Activated naive CD4-positive, alpha-beta T cell treated with anti-CD3 and anti-CD28 coated beads, Interleukin-2, amount 50 U/mL, for 72 hours (primary cell): ENCODE results near the gene WDR12. TPM values are rescaled to one million over a fixed set of nuclear protein-coding genes. Genes with fewer than 3 reads are reported as not detected.
"Not testable (repeated sequence)": the region's sequence is repeated elsewhere in the genome, so short reads cannot be mapped to it uniquely, and the experiment has no call there.

Source experiments
- ATAC-seq, 2 donors: fragments of 150-1000 bp; cut with Tn5 transposase; 2 replicates each; pipeline ENCODE4 v1.10.0; 2021; ENCODE audit warnings: mild to moderate bottlenecking in 2 of 2, moderate library complexity in 2 of 2
- DNase-seq, 2 donors: peaks; one replicate each; pipeline ENCODE4 v3.0.0; 2021 to 2022; ENCODE audit warnings: low spot score in 2 of 2
- H3K27ac Mint-ChIP-seq, 2 donors: one replicate each; pipeline ENCODE4 v1.8.0; 2022; ENCODE audit warnings: mild to moderate bottlenecking in 2 of 2, mixed read lengths in 2 of 2
- H3K36me3 Mint-ChIP-seq, 2 donors: one replicate each; pipeline ENCODE4 v1.8.0; 2022; ENCODE audit warnings: mixed read lengths in 2 of 2
- H3K9me3 Mint-ChIP-seq, 2 donors: one replicate each; pipeline ENCODE4 v1.8.0; 2022; ENCODE audit warnings: mixed read lengths in 2 of 2
- total RNA-seq, 2 donors: library from RNA; stranded (reverse); gene quantifications; one replicate each; pipeline ENCODE4 v1.2.3, GENCODE V29; 2022

The WDR12 gene
- total RNA-seq = 100 to 1,000 TPM in 1 of 2 donors, 10 to 100 TPM in 1; 82.5 to 101 TPM

- ATAC-seq (peak; percentile 89 to 90), DNase-seq (peak; percentile 87 to 89)
- Mint-ChIP-seq H3K9me3 (no peaks in the 10 kb centered on the region), H3K27ac (peak within 1 kb of the TSS; percentile 92 to 97), H3K36me3 (peaks cover 5 to 11% of the 10 kb centered on the region in 2 donors)
Measured at GRCh38 chr2:202911512-202912341, at the start of gene WDR12, which contains the start of gene CARF. TSS of gene WDR12 (minus strand) at chr2:202911673. CDS start at chr2:202911476, 197 bp downstream. TSS of gene CARF (plus strand) at chr2:202912275. CDS start at chr2:202941903, 29,628 bp downstream.

GRCh38 chr2:202960524-202960923 is 49.1 kb upstream of the WDR12 start:
- Mint-ChIP-seq H3K27ac (no peak overlapping the region), H3K36me3 (peaks cover 0 to 6% of the 10 kb centered on the region in 2 donors), H3K9me3 (no peaks in the 10 kb centered on the region)
- DNase-seq (no peak), ATAC-seq (no peak)

- peaks cover 11 to 12% of the 10 kb centered on the region in 2 donors for H3K36me3 Mint-ChIP-seq
- peaks cover 0 to 5% of the 10 kb centered on the region in 2 donors for H3K9me3 Mint-ChIP-seq
- H3K27ac Mint-ChIP-seq = no peak overlapping the region
- ATAC-seq = no peak
- no peak for DNase-seq
Measured at GRCh38 chr2:202950592-202950991, 39.1 kb upstream of the WDR12 start.

GRCh38 chr2:202949333-202949732 is 37.9 kb upstream of the WDR12 start:
- not testable (repeated sequence) for H3K27ac Mint-ChIP-seq, ATAC-seq, H3K9me3 Mint-ChIP-seq, DNase-seq
- H3K36me3 Mint-ChIP-seq = peaks cover 21% of the 10 kb centered on the region in 2 donors

- H3K27ac Mint-ChIP-seq = no peak overlapping the region
- ATAC-seq = no peak
- DNase-seq = no peak
- H3K36me3 Mint-ChIP-seq = peaks cover 21 to 22% of the 10 kb centered on the region in 2 donors
- H3K9me3 Mint-ChIP-seq = peaks cover 0 to 9% of the 10 kb centered on the region in 2 donors
Measured at GRCh38 chr2:202945497-202945896, 34.0 kb upstream of the WDR12 start.

- H3K36me3 Mint-ChIP-seq = peaks cover 21 to 22% of the 10 kb centered on the region in 2 donors
- ATAC-seq = no peak
- H3K27ac Mint-ChIP-seq = no peak overlapping the region
- DNase-seq = no peak
- peaks cover 0 to 9% of the 10 kb centered on the region in 2 donors for H3K9me3 Mint-ChIP-seq
Measured at GRCh38 chr2:202944816-202945215, 33.3 kb upstream of the WDR12 start.

GRCh38 chr2:202944408-202944807 is 32.9 kb upstream of the WDR12 start:
- ATAC-seq = no peak
- H3K36me3 Mint-ChIP-seq = peaks cover 21 to 22% of the 10 kb centered on the region in 2 donors
- H3K27ac Mint-ChIP-seq = no peak overlapping the region
- peaks cover 0 to 9% of the 10 kb centered on the region in 2 donors for H3K9me3 Mint-ChIP-seq
- DNase-seq = no peak

GRCh38 chr2:202941771-202942170 is 30.3 kb upstream of the WDR12 start:
- peaks cover 0 to 5% of the 10 kb centered on the region in 2 donors for H3K9me3 Mint-ChIP-seq
- DNase-seq (no peak), ATAC-seq (no peak)
- no peak overlapping the region for H3K27ac Mint-ChIP-seq
- peaks cover 22 to 26% of the 10 kb centered on the region in 2 donors for H3K36me3 Mint-ChIP-seq

GRCh38 chr2:202938960-202939359 is 27.5 kb upstream of the WDR12 start:
- no peaks in the 10 kb centered on the region for H3K9me3 Mint-ChIP-seq
- peaks cover 0 to 6% of the 10 kb centered on the region in 2 donors for H3K36me3 Mint-ChIP-seq
- no peak for ATAC-seq
- DNase-seq = no peak
- H3K27ac Mint-ChIP-seq = no peak overlapping the region

- no peaks in the 10 kb centered on the region for H3K9me3 Mint-ChIP-seq
- H3K27ac Mint-ChIP-seq = no peak overlapping the region
- ATAC-seq = no peak
- H3K36me3 Mint-ChIP-seq = peaks cover 8 to 13% of the 10 kb centered on the region in 2 donors
- DNase-seq = no peak
Measured at GRCh38 chr2:202934456-202934855, 23.0 kb upstream of the WDR12 start.

- Mint-ChIP-seq H3K36me3 (peaks cover 8 to 11% of the 10 kb centered on the region in 2 donors), H3K9me3 (no peaks in the 10 kb centered on the region), H3K27ac (no peak overlapping the region)
- DNase-seq (no peak), ATAC-seq (no peak)
Measured at GRCh38 chr2:202933958-202934357, 22.5 kb upstream of the WDR12 start.

- ATAC-seq = no peak
- Mint-ChIP-seq H3K36me3 (peaks cover 7 to 8% of the 10 kb centered on the region in 2 donors), H3K27ac (no peak overlapping the region), H3K9me3 (no peaks in the 10 kb centered on the region)
- DNase-seq = no peak
Measured at GRCh38 chr2:202933139-202933510, 21.7 kb upstream of the WDR12 start.

GRCh38 chr2:202932425-202933138 is 21.1 kb upstream of the WDR12 start:
- Mint-ChIP-seq H3K27ac (no peak overlapping the region), H3K36me3 (peaks cover 7 to 8% of the 10 kb centered on the region in 2 donors), H3K9me3 (no peaks in the 10 kb centered on the region)
- ATAC-seq (no peak), DNase-seq (no peak)

GRCh38 chr2:202918860-202919259 is 7.4 kb upstream of the WDR12 start:
- no peaks in the 10 kb centered on the region for H3K9me3 Mint-ChIP-seq

GRCh38 chr2:202912342-202913201 is 1.1 kb upstream of the WDR12 start:
- peak overlapping the region; percentile 92 to 97 for H3K27ac Mint-ChIP-seq
- H3K9me3 Mint-ChIP-seq = not testable (repeated sequence)
- ATAC-seq (peak; percentile 70 to 88), DNase-seq (peak in 1 of 2 donors; percentile 14)
- H3K36me3 Mint-ChIP-seq = peaks cover 5 to 11% of the 10 kb centered on the region in 2 donors

More at GRCh38 chr2:202918860-202919259, 7.4 kb upstream of the WDR12 start:
- no peak overlapping the region for H3K27ac Mint-ChIP-seq
- ATAC-seq (no peak), DNase-seq (no peak)
- H3K36me3 Mint-ChIP-seq = no peaks in the 10 kb centered on the region

GRCh38 chr2:202911203-202911511 is 316 bp downstream of the WDR12 start:
- Mint-ChIP-seq H3K27ac (peak overlapping the region; percentile 92 to 97), H3K9me3 (no peaks in the 10 kb centered on the region), H3K36me3 (peaks cover 9 to 13% of the 10 kb centered on the region in 2 donors)
- peak in 1 of 2 donors; percentile 21 for ATAC-seq
- DNase-seq = no peak
